AG10803 (cell line): ENCODE measurements around the gene SPR.

ENCODE experiments used
- DNase-seq: peaks from one replicate; pipeline ENCODE4 v3.0.0; 2010; ENCODE audit warnings: low read depth
- H3K4me3 ChIP-seq: 2 replicates; pipeline ENCODE4 v1.5.1; 2011; ENCODE audit warnings: mild to moderate bottlenecking, low read length, control low read depth
- CTCF ChIP-seq: conservative IDR thresholded peaks from 2 replicates; pipeline ENCODE4 v1.5.1; 2011; ENCODE audit warnings: mild to moderate bottlenecking, low read length, control low read depth, inconsistent platforms

The SPR gene

GRCh38 chr2:72887032-72887739 lies at the start of gene SPR:
Gene SPR (plus strand): TSS chr2:72887408. CDS start chr2:72887433, 25 bp downstream.
- no peak for TF ChIP-seq CTCF
- DNase-seq, result peak; percentile 54
- H3K4me3 ChIP-seq, result peak within 1 kb of the TSS; percentile 72

GRCh38 chr2:72840066-72840465 lies 47.1 kb upstream of the SPR start:
- TF ChIP-seq CTCF, result no peak
- DNase-seq, result no peak
- no peak overlapping the region for H3K4me3 ChIP-seq

GRCh38 chr2:72841462-72842125 lies 45.6 kb upstream of the SPR start:
- DNase-seq, result no peak
- TF ChIP-seq CTCF, result no peak
- no peak overlapping the region for H3K4me3 ChIP-seq

- no peak for TF ChIP-seq CTCF
- H3K4me3 ChIP-seq, result no peak overlapping the region
- DNase-seq, result no peak
Measured at GRCh38 chr2:72843301-72843700, 43.9 kb upstream of the SPR start.

GRCh38 chr2:72846171-72847095 lies 40.8 kb upstream of the SPR start:
- no peak for DNase-seq
- H3K4me3 ChIP-seq, result no peak overlapping the region
- no peak for TF ChIP-seq CTCF

GRCh38 chr2:72847534-72848315 lies 39.5 kb upstream of the SPR start:
- TF ChIP-seq CTCF, result no peak
- no peak overlapping the region for H3K4me3 ChIP-seq
- no peak for DNase-seq
